Activated CD4-positive, alpha-beta T cell treated with anti-CD3 and anti-CD28 coated beads, Interleukin-2, amount 10 ng/mL, durations not matched to agents 24 days and 14 days (primary cell): ENCODE data around the gene VWC2. TPM values are rescaled to one million over a fixed set of nuclear protein-coding genes. Genes with fewer than 3 reads are reported as not detected.

ENCODE experiments used
- DNase-seq: peaks from one replicate; pipeline ENCODE4 v3.0.0; 2022
- H3K27ac Mint-ChIP-seq: one replicate; pipeline ENCODE4 v1.8.0; 2022; ENCODE audit warnings: mild to moderate bottlenecking, mixed read lengths
- H3K27me3 Mint-ChIP-seq: one replicate; pipeline ENCODE4 v1.8.0; 2022; ENCODE audit warnings: mixed read lengths
- H3K36me3 Mint-ChIP-seq: one replicate; pipeline ENCODE4 v1.8.0; 2022; ENCODE audit warnings: low read depth, mild to moderate bottlenecking, mixed read lengths
- H3K4me1 Mint-ChIP-seq: one replicate; pipeline ENCODE4 v1.8.0; 2021; ENCODE audit warnings: mixed read lengths
- H3K4me3 Mint-ChIP-seq: one replicate; pipeline ENCODE4 v1.8.0; 2022; ENCODE audit warnings: mild to moderate bottlenecking, moderate library complexity, mixed read lengths
- H3K9me3 Mint-ChIP-seq: one replicate; pipeline ENCODE4 v1.8.0; 2021; ENCODE audit warnings: mixed read lengths
- intact Hi-C: fragments of 100-400 bp; cut with micrococcal nuclease; formaldehyde crosslinking; loops from one replicate; pipeline ENCODE4 v1.15.1; 2023
- total RNA-seq: library from RNA; stranded (reverse); gene quantifications from 2 replicates; pipeline ENCODE4 v1.2.3, GENCODE V29; 2022

VWC2 gene
- total RNA-seq, 1 donor from 2014 or later, result not detected

GRCh38 chr7:49883933-49884332 lies 110.5 kb downstream of the VWC2 start:
- Mint-ChIP-seq H3K4me3 (no peak overlapping the region), H3K36me3 (no peaks in the 10 kb centered on the region), H3K27ac (no peak overlapping the region), H3K9me3 (no peaks in the 10 kb centered on the region), H3K4me1 (no peaks in the 10 kb centered on the region), H3K27me3 (peaks cover 3% of the 10 kb centered on the region)
- DNase-seq, result no peak
- intact Hi-C loops, result no loop called here

DNA sequence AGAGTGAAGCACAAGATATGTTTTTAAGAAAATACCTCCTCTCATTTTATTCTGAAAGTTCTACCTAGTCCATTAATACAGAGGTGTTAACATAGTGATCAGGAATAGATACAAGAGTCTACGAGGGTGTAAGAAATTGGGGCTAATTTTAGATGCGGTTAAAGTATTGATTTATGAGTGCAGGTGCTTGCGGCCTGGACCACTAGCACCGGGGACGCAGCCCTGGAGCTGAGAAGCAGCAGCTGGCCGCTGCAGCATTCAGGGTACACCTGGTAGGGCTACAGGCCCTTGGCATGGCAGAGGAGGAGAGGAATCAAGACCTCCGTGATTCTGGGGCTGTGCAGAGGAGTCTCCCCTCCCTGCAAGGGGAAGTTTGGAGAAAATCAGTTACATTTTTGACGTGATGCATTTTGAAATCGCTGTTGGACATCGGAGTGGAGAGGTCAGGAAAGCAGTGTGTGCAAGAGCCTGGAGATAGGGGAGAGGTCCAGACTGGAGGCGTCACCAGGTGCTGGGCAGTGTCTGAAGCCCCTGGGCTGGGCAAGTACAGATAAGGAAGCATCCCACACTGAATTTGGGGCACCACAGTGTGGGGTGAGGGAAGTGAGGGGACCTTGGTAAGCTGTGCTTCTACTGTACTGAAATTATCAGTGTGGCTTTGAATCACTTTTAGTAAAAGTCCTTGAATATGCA lies 112.3 kb downstream of the VWC2 start:
- Mint-ChIP-seq H3K9me3 (no peaks in the 10 kb centered on the region), H3K36me3 (no peaks in the 10 kb centered on the region), H3K4me1 (no peaks in the 10 kb centered on the region), H3K27me3 (peaks cover 3% of the 10 kb centered on the region), H3K4me3 (no peak overlapping the region), H3K27ac (no peak overlapping the region)
- no peak for DNase-seq
- intact Hi-C loops, result no loop called here

DNA sequence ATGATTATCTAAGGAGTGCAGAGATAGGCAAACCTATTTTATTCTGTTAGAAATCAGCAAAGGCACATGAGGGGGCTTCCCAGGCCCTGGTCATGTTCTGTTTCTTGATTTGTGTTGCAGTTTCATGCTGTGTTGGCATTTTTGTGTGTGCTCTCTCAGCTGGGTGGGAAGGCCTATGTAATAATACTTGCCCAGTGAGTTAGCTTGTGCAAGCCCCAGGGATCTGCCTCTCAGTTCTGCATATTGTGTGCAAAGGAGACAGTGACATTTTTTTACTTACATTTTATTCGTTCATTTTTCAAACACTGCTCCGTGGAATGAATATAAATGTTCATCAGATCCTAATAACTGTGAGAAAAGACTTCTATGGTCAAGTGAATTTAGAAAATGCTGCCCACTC lies 119.0 kb downstream of the VWC2 start:
- Mint-ChIP-seq H3K27me3 (no peaks in the 10 kb centered on the region), H3K4me1 (no peaks in the 10 kb centered on the region), H3K27ac (no peak overlapping the region), H3K36me3 (no peaks in the 10 kb centered on the region), H3K9me3 (no peaks in the 10 kb centered on the region), H3K4me3 (no peak overlapping the region)
- DNase-seq, result no peak
- intact Hi-C loops, result no loop called here

DNA sequence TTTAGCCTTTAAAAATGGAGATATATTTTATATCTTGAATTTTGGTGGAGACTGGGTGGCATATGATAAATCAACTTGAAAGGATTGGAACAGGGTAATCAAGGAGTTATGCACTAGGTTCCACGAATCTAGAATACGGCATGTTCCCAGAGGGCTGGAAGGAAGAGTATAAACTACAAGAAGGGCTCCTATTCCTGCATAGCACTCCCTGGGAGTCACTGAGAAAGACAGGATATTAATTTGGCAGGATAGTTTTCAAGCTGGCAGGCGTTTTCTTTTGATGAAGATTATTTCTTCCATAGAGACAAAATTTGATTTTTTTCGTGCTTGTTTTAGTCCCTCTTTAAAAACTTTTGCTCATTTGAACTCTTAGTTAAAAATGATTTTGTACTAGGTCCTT lies 119.7 kb downstream of the VWC2 start:
- Mint-ChIP-seq H3K36me3 (no peaks in the 10 kb centered on the region), H3K9me3 (no peaks in the 10 kb centered on the region), H3K4me3 (no peak overlapping the region), H3K27ac (no peak overlapping the region), H3K27me3 (no peaks in the 10 kb centered on the region), H3K4me1 (no peaks in the 10 kb centered on the region)
- DNase-seq, result no peak
- intact Hi-C loops, result no loop called here

DNA sequence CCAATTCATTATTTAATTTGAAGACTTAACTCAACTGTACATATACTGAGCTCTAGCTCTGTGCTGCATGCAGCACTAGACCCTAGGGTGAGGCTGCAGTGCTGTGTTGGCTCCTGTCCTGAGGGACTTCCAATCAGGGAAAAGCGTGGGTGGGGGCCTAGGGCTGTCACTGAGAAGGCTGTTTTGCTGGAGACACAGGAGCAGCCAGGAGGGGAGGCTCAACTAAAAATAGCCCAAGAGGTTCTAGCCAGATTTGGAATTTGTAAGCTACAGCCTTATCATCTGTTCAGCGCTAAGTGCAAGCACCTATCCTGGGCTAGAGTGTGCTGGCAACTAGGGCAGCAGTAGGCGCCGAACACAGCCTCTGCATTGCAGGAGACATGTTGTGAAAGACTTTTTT lies 121.1 kb downstream of the VWC2 start:
- Mint-ChIP-seq H3K27ac (no peak overlapping the region), H3K36me3 (no peaks in the 10 kb centered on the region), H3K4me1 (no peaks in the 10 kb centered on the region), H3K27me3 (no peaks in the 10 kb centered on the region), H3K4me3 (no peak overlapping the region), H3K9me3 (no peaks in the 10 kb centered on the region)
- intact Hi-C loops, result no loop called here
- DNase-seq, result no peak

- Mint-ChIP-seq H3K4me1 (no peaks in the 10 kb centered on the region), H3K36me3 (no peaks in the 10 kb centered on the region)
- no peak for DNase-seq
These were observed 138.5 kb downstream of the VWC2 start for GRCh38 chr7:49911909-49912308.

GRCh38 chr7:49926720-49927119 lies 153.3 kb downstream of the VWC2 start:
- H3K4me3 Mint-ChIP-seq, result no peak overlapping the region
- intact Hi-C loops, result no loop called here
- no peaks in the 10 kb centered on the region for H3K27me3 Mint-ChIP-seq

More at GRCh38 chr7:49911909-49912308, 138.5 kb downstream of the VWC2 start:
- intact Hi-C loops, result no loop called here
- no peaks in the 10 kb centered on the region for H3K27me3 Mint-ChIP-seq
- H3K27ac Mint-ChIP-seq, result no peak overlapping the region
- H3K4me3 Mint-ChIP-seq, result no peak overlapping the region
- H3K9me3 Mint-ChIP-seq, result no peaks in the 10 kb centered on the region

DNA sequence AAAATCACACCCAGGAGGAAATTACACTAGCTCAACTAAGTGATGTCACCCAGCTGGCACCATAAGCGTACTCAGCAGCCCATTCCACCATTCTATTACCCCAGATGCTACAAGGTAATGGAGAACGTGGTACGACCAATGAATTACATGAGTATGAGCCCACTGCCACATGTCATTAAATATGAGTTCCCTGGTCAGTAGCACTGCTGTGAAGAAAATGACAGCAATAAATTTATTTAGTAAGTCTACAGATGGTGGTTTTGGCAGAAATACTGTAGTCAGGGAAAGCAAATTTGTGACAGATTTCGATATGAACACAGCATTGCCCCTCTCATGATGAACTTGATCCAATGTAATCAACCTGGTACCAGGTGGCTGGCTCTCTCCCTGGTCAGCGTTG lies 154.2 kb downstream of the VWC2 start:
- no peaks in the 10 kb centered on the region for H3K4me1 Mint-ChIP-seq
- H3K27ac Mint-ChIP-seq, result no peak overlapping the region
- intact Hi-C loops, result no loop called here
- H3K36me3 Mint-ChIP-seq, result no peaks in the 10 kb centered on the region
- no peak for DNase-seq
- no peak overlapping the region for H3K4me3 Mint-ChIP-seq
- H3K9me3 Mint-ChIP-seq, result peaks cover 6% of the 10 kb centered on the region
- no peaks in the 10 kb centered on the region for H3K27me3 Mint-ChIP-seq

More at GRCh38 chr7:49926720-49927119, 153.3 kb downstream of the VWC2 start:
- Mint-ChIP-seq H3K4me1 (no peaks in the 10 kb centered on the region), H3K36me3 (no peaks in the 10 kb centered on the region), H3K27ac (no peak overlapping the region), H3K9me3 (peaks cover 4% of the 10 kb centered on the region)
- no peak for DNase-seq

- H3K4me3 Mint-ChIP-seq, result no peak overlapping the region
- no peaks in the 10 kb centered on the region for H3K36me3 Mint-ChIP-seq
- H3K27ac Mint-ChIP-seq, result no peak overlapping the region
- intact Hi-C loops, result no loop called here
- no peaks in the 10 kb centered on the region for H3K27me3 Mint-ChIP-seq
- no peak for DNase-seq
- no peaks in the 10 kb centered on the region for H3K4me1 Mint-ChIP-seq
- peaks cover 9% of the 10 kb centered on the region for H3K9me3 Mint-ChIP-seq
These were observed 155.3 kb downstream of the VWC2 start for GRCh38 chr7:49928787-49929186.

- Mint-ChIP-seq H3K27me3 (no peaks in the 10 kb centered on the region), H3K27ac (no peak overlapping the region), H3K4me3 (no peak overlapping the region), H3K4me1 (no peaks in the 10 kb centered on the region), H3K36me3 (no peaks in the 10 kb centered on the region), H3K9me3 (peaks cover 9% of the 10 kb centered on the region)
- no peak for DNase-seq
- intact Hi-C loops, result no loop called here
These were observed 158.2 kb downstream of the VWC2 start for GRCh38 chr7:49931627-49932026.

DNA sequence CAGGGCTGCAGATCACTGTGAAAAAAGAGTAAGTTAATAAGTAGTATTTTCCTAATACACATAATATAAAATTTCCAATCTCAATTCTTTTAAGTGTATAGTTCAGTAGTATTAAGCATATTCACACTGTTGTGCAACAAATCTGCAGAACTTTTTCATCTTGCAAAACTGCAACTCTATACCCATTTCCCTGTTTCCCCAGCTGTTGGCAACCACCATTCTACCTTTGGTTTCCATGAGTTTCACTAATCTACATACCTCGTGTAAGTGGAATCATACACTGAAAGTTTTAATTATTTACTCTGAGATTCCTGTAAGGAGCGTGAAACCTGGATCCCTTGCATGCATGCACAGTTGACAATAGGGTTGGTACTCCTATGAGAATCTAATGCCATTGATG lies 164.2 kb downstream of the VWC2 start:
- Mint-ChIP-seq H3K27me3 (no peaks in the 10 kb centered on the region), H3K4me1 (no peaks in the 10 kb centered on the region), H3K4me3 (no peak overlapping the region), H3K27ac (no peak overlapping the region), H3K9me3 (peaks cover 3% of the 10 kb centered on the region), H3K36me3 (no peaks in the 10 kb centered on the region)
- intact Hi-C loops, result no loop called here
- DNase-seq, result no peak
